Measurements from ENCODE around the gene SLC17A5. TPM values are rescaled to one million over a fixed set of nuclear protein-coding genes. Genes with fewer than 3 reads are reported as not detected.
"Not testable (repeated sequence)": the region's sequence is repeated elsewhere in the genome, so short reads cannot be mapped to it uniquely, and the experiment has no call there.

Gene SLC17A5
- total RNA-seq, 3 donors from 2014 or later, result 25.8 to 53.0 (median 42.3) TPM

DNA sequence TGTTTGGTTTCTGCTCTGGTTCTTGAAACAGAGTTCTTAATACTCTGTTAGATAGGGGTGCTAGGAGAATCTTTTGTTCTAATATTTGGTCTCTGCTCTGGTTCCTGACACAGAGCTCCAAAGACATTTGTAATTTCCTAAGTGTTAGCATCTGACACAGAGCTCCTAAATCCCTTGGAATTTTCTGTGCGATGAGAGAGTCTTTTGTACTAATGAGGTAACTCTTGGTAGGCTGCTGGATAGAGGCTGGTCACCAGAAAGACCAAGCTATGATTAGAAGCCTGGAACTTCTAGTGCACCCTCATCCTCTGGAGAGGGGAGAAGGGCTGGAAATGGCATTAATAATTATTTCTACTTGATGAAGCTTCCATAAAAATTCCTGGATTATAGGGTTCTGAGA is 34.6 kb upstream of the SLC17A5 start:
- no peak for TF ChIP-seq CTCF (IDR thresholded peaks at IDR 0.05)
- Histone ChIP-seq H3K36me3 (ENCODE audit: low read depth) (no peaks in the 10 kb centered on the region), H3K9me3 (no peaks in the 10 kb centered on the region), H3K4me3 (no peak overlapping the region), H3K4me1 (ENCODE audit: low read depth) (no peaks in the 10 kb centered on the region)
- intact Hi-C loops (cut with DNase I, micrococcal nuclease), result no loop called here
- ATAC-seq, result no peak
- no peak for DNase-seq

DNA sequence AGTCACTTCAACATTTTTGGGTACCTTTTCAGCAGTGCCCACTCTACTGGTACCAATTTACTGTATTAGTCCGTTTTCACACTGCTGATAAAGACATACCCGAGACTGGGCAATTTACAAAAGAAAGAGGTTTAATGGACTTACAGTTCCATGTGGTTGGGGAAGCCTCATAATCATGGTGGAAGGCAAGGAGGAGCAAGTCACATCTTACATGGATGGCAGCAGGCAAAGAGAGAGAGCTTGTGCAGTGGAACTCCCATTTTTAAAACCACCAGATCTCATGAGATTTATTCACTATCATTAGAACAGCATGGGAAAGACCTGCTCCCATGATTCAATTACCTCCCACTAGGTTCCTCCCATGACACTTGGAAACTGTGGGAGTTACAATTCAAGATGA is 29.8 kb upstream of the SLC17A5 start:
- intact Hi-C loops (cut with DNase I, micrococcal nuclease); H3K4me1 ChIP-seq (ENCODE audit: low read depth); DNase-seq; H3K36me3 ChIP-seq (ENCODE audit: low read depth); H3K4me3 ChIP-seq; ATAC-seq; H3K9me3 ChIP-seq: not testable (repeated sequence)

DNA sequence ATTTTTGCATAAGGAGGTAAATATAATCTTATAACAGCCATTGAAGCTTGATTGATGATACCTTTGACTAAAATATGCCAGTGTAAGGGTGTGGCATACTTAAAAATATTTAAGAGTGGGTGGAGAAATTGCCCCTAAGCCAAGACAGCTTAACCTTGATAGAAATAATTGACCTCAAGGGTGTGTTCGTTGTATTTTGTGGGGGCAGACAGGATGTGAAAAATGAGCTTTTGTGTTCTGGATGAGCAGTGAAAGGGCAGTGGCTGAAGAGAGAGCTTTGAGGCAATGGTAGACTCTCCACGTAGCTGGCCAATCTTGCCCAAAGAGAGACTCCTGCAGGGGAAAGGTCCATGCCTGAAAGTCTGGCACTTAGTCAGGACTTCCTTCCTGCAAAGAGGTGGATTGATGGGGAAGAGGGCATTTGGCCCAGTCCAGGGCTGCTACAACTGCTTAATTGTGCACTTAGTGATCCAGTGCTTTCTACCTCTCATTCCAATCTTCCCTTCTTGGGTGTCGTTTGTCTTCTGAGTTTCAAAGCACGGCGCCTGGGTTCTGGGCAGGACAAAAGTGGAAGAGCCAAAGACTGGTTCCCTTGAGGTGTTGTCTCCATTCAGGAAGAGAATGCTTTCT is 26.6 kb upstream of the SLC17A5 start:
- H3K4me3 ChIP-seq, result no peak overlapping the region
- no peaks in the 10 kb centered on the region for H3K36me3 ChIP-seq (ENCODE audit: low read depth)
- H3K9me3 ChIP-seq, result no peaks in the 10 kb centered on the region
- DNase-seq (no peak), ATAC-seq (no peak)
- no peak for TF ChIP-seq CTCF (IDR thresholded peaks at IDR 0.05)
- peaks cover 3% of the 10 kb centered on the region for H3K4me1 ChIP-seq (ENCODE audit: low read depth)
- intact Hi-C loops (cut with DNase I, micrococcal nuclease), result no loop called here

GRCh38 chr6:73679846-73680245 is 26.1 kb upstream of the SLC17A5 start:
- DNase-seq, H3K4me3 ChIP-seq: not testable (repeated sequence)
- intact Hi-C loops (cut with DNase I, micrococcal nuclease), result loop anchor here in 1 of 2 donors (5.0 kb wide), 1 partner anchor 52 kb away; no protein-coding TSS in a partner anchor

DNA sequence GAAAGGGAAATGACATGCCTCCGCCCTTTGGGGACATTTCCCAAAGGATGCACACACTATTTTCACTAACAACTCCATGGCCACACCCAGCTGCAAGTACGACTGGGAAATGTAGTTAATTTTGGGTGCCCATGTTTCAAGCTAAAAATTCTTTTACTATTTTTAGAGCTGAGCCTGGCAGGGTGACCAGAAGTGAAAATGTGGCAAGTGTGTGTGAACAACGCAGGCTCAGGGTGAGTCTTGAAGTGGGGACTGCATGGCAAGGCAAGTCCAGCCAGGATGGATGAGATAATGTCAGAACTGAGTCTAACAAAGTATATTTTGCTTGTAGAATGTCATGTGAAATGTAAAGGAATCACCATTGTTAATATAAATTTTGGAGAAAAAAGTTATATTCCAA is 25.2 kb upstream of the SLC17A5 start:
- no peak overlapping the region for H3K4me3 ChIP-seq
- peaks cover 5% of the 10 kb centered on the region for H3K4me1 ChIP-seq (ENCODE audit: low read depth)
- ATAC-seq, result no peak
- no peaks in the 10 kb centered on the region for H3K9me3 ChIP-seq
- H3K36me3 ChIP-seq (ENCODE audit: low read depth), result no peaks in the 10 kb centered on the region
- TF ChIP-seq CTCF (IDR thresholded peaks at IDR 0.05), result no peak
- no peak for DNase-seq
- intact Hi-C loops (cut with DNase I, micrococcal nuclease), result loop anchor here in 1 of 2 donors (5.0 kb wide), 1 partner anchor 53 kb away; no protein-coding TSS in a partner anchor

More at GRCh38 chr6:73679846-73680245, 26.1 kb upstream of the SLC17A5 start:
- H3K36me3 ChIP-seq (ENCODE audit: low read depth); H3K9me3 ChIP-seq; ATAC-seq; H3K4me1 ChIP-seq (ENCODE audit: low read depth): not testable (repeated sequence)

DNA sequence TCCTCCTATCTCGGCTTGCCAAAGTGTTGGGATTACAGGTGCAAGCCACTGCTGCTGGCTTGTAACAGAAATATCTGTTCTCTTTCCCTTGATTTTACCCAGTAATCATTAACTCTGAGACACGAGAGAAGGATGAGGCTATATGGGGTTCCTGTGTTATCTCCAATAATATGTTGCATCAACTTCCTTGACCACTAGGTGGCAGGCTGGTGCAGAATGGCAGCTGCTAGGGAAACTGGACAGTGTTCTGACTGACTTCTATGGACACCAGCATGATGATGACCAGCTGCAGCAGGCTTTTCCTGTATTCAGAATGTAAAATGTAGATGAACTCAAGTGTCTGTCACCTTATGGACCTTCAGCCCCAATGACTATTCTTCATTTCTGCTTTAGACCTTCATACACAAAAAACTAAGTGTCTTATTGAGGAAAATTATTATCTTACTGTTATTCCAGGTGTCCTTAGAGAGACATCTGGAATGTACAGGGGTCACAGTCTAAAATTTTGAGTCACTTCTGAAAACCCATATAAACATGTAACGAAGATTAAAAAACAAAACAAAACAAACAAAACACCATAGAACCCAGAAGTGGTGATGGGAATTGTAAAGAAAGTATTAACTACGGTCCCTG is 21.8 kb upstream of the SLC17A5 start:
- H3K9me3 ChIP-seq, result no peaks in the 10 kb centered on the region

More for the DNA sequence above, 21.8 kb upstream of the SLC17A5 start:
- peaks cover 5% of the 10 kb centered on the region for H3K4me1 ChIP-seq (ENCODE audit: low read depth)
- intact Hi-C loops (cut with DNase I, micrococcal nuclease), result loop anchor here in 1 of 2 donors (5.0 kb wide), 1 partner anchor 57 kb away; no protein-coding TSS in a partner anchor
- peak; percentile 86 for TF ChIP-seq CTCF (IDR thresholded peaks at IDR 0.05)
- H3K4me3 ChIP-seq, result no peak overlapping the region
- no peaks in the 10 kb centered on the region for H3K36me3 ChIP-seq (ENCODE audit: low read depth)
- DNase-seq, result peak in 2 of 3 donors; percentile 59 to 94
- peak; percentile 95 for ATAC-seq
